Prostate gland (tissue), 2 donors: ENCODE results near the gene TCF15. TPM values are rescaled to one million over a fixed set of nuclear protein-coding genes. Genes with fewer than 3 reads are reported as not detected.

Source experiments
- DNase-seq: peaks from one replicate; pipeline ENCODE4 v3.0.0-alpha.2; 2019; ENCODE audit warnings: low spot score
- H3K27ac ChIP-seq, 2 donors: fragments of 200-600 bp; sonication (generic); 2 replicates each; pipeline ENCODE4 v1.5.1; 2017 to 2019
- H3K27me3 ChIP-seq: fragments of 200-600 bp; sonication (generic); replicated peaks from 2 replicates; pipeline ENCODE4 v1.5.1; 2019; ENCODE audit not compliant: insufficient read depth
- H3K36me3 ChIP-seq, 2 donors: fragments of 200-600 bp; sonication (generic); 1 replicate in 1 of 2; 2 replicates in 1 of 2; pipeline versions ENCODE4 v1.5.1 to v1.8.1; 2017 to 2019
- H3K4me1 ChIP-seq: fragments of 200-600 bp; sonication (generic); replicated peaks from 2 replicates; pipeline ENCODE4 v1.5.1; 2019
- H3K4me3 ChIP-seq, 2 donors: fragments of 200-600 bp; sonication (generic); 2 replicates each; pipeline ENCODE4 v1.5.1; 2017 to 2019
- H3K9me3 ChIP-seq: fragments of 200-600 bp; sonication (generic); 2 replicates; pipeline ENCODE4 v1.5.1; 2017
- POLR2A ChIP-seq: fragments of 450-650 bp; IDR thresholded peaks from one replicate; pipeline ENCODE4 v1.6.1; 2016; ENCODE audit warnings: antibody characterized with exemption, mild to moderate bottlenecking
- POLR2AphosphoS5 ChIP-seq: sonication (generic); formaldehyde crosslinking; IDR thresholded peaks from one replicate; pipeline ENCODE4 v1.6.1; 2017; ENCODE audit warnings: antibody characterized with exemption
- WGBS: methylation state at CpG from one replicate; pipeline ENCODE4 v1.1.5; 2018; 5-methylcytosine and 5-hydroxymethylcytosine counted together
- intact Hi-C: fragments of 100-400 bp; cut with DNase I; formaldehyde crosslinking; loops from one replicate; pipeline ENCODE4 v1.14.2; 2022
- total RNA-seq, 2 donors: library from RNA; depleted of rRNA; stranded (reverse); fragments of >200 nt; gene quantifications; one replicate each; pipeline ENCODE4 v1.1.0, GENCODE V29; 2016
- TF ChIP-seq, protein P1 (sequence below), 4 experiments: fragments of 200-600 bp in 2 of 4; fragments of 450-650 bp in 2 of 4; sonication (generic) in 2 of 4; IDR thresholded peaks; 1 replicate in 3 of 4; 2 replicates in 1 of 4; pipeline ENCODE4 v1.5.1; 2016 to 2019; ENCODE audit warnings: antibody characterized with exemption in 4 of 4, mild to moderate bottlenecking in 2 of 4, moderate library complexity in 2 of 4

Gene TCF15
- total RNA-seq, 2 donors from 2014 or later = 0.55 to 0.68 TPM

DNA sequence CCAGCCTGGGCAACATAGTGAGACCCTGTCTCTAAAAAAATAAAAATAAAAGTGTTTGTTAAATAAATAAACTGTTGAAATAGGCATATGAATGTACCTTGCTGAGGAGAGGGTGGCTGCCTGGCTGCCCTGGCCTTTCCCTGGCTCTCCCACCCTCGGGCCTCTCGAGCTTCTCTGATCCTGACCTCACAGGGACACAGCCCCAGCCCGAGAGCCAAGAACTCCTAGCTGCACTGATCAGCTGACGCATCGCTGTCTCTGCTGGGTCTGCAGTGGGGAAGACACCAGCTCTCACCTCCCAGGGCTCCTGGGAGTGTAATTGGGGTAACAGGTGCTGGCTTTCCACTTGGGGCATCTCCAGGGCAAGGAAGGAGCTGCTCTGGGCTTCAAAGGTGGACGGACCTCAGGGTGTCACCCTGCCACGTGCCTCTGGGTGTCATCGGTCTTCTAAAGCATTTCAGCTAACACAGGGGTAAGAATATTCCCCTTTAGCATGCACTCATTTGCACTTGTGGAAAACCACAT is 6.9 kb downstream of the TCF15 start:
- Histone ChIP-seq H3K9me3 (no peaks in the 10 kb centered on the region), H3K27ac (no peak overlapping the region), H3K27me3 (no peaks in the 10 kb centered on the region), H3K4me1 (no peaks in the 10 kb centered on the region), H3K4me3 (no peak overlapping the region), H3K36me3 (no peaks in the 10 kb centered on the region)
- intact Hi-C loops = no loop called here
- WGBS = 76% methylated on average over 8 of the region's 8 CpGs
- TF ChIP-seq, protein P1, sequence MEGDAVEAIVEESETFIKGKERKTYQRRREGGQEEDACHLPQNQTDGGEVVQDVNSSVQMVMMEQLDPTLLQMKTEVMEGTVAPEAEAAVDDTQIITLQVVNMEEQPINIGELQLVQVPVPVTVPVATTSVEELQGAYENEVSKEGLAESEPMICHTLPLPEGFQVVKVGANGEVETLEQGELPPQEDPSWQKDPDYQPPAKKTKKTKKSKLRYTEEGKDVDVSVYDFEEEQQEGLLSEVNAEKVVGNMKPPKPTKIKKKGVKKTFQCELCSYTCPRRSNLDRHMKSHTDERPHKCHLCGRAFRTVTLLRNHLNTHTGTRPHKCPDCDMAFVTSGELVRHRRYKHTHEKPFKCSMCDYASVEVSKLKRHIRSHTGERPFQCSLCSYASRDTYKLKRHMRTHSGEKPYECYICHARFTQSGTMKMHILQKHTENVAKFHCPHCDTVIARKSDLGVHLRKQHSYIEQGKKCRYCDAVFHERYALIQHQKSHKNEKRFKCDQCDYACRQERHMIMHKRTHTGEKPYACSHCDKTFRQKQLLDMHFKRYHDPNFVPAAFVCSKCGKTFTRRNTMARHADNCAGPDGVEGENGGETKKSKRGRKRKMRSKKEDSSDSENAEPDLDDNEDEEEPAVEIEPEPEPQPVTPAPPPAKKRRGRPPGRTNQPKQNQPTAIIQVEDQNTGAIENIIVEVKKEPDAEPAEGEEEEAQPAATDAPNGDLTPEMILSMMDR (IDR thresholded peaks at IDR 0.05) = no peak
- TF ChIP-seq POLR2A (no peak), POLR2AphosphoS5 (no peak)
- no peak for DNase-seq

DNA sequence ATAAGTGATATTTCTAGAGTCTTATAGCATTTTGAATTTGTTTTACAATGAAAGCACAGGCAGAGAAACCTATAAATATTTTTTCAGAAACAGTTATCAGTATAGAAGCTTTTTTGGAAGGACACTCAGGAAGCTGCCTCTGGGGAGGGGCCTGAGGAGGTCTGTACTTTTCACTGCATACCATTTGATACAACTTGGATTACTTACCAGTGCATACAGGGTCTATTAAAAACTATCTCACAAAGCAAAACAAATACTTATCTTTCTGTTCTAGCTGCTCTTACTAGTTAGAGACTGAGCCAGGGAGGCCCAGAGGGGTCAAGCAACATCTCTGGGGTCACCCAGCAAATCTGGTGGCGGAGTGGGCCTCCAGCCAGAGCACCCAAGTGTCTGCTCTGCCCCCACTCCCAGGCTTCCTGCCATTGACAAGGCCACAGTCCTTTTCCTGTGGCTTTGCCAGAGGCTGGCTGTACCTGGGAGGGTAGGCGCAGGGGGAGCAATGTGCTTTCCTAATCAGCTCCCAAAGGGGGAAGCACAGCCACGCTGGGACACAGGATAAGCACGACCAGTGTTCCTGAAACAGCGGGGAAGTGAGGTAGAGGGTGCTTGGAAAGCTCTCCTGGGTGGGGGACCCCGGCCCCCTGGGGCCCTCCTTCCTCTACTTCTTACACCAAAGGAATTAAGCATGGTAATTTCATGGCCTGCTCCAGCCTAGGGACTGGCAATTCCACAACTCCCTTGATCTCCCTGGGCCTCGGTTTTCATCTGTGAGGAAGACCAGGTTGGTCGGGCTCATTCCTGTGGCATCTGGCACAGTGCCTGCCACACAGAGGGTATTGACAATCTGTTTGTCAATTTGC is 7.8 kb downstream of the TCF15 start:
- Histone ChIP-seq H3K36me3 (no peaks in the 10 kb centered on the region), H3K27ac (no peak overlapping the region), H3K27me3 (no peaks in the 10 kb centered on the region), H3K4me1 (no peaks in the 10 kb centered on the region), H3K4me3 (no peak overlapping the region), H3K9me3 (no peaks in the 10 kb centered on the region)
- 49% methylated on average over 8 of the region's 8 CpGs for WGBS
- DNase-seq = no peak
- intact Hi-C loops = no loop called here
- no peak for TF ChIP-seq POLR2A
- TF ChIP-seq POLR2AphosphoS5 = no peak
- TF ChIP-seq, protein P1 (IDR thresholded peaks at IDR 0.05) = no peak

DNA sequence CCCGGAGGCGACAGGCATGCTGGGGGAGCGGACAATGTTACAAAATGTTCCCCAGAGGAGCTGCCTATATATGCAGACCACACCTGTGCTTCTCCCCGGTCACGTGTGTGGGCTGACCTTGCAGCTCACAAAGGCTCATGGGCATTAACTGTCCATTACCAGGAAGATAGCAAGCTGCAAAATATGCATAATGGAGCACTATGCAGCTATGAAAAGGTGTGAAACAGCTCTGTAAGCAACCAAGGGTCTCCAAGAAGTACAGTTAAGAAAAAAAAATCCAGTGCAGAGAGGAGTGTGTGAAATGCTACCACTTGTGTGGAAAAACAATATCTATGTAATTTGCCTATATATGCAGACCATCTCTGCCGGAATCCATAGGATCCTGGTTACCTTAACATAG is 9.4 kb downstream of the TCF15 start:
- H3K4me1 ChIP-seq = no peaks in the 10 kb centered on the region
- TF ChIP-seq POLR2AphosphoS5 (no peak), POLR2A (no peak)
- TF ChIP-seq, protein P1 (IDR thresholded peaks at IDR 0.05) = no peak
- WGBS = 85% methylated on average over 6 of the region's 6 CpGs
- DNase-seq = no peak
- H3K27ac ChIP-seq = no peak overlapping the region
- no peak overlapping the region for H3K4me3 ChIP-seq
- intact Hi-C loops = no loop called here
- no peaks in the 10 kb centered on the region for H3K36me3 ChIP-seq
- no peaks in the 10 kb centered on the region for H3K9me3 ChIP-seq
- no peaks in the 10 kb centered on the region for H3K27me3 ChIP-seq

DNA sequence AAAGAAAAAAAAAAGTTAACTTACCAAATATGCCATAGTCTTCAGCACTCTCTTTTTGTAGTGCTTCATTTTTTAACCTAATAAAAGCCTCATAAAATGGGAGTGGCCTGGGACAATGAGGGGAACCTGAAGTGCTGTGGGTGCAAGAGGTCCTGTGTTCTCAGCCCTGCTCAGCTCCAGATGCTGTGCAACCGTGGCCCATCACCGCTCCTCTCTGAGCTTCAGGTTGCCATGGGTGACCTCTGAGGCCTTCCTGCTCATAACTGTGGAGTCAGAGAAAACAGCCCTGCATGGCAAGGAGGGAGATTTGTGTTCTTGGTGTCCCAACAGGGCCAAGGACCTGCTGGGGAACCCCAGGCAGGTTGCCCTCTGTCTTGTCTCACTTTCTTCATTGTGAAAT is 10.0 kb downstream of the TCF15 start:
- no peaks in the 10 kb centered on the region for H3K27me3 ChIP-seq
- H3K36me3 ChIP-seq = no peaks in the 10 kb centered on the region
- no peak overlapping the region for H3K4me3 ChIP-seq
- WGBS = 93% methylated on average over 2 of the region's 2 CpGs
- no peaks in the 10 kb centered on the region for H3K4me1 ChIP-seq
- DNase-seq = no peak
- intact Hi-C loops = no loop called here
- TF ChIP-seq POLR2A = no peak
- no peaks in the 10 kb centered on the region for H3K9me3 ChIP-seq
- no peak overlapping the region for H3K27ac ChIP-seq

DNA sequence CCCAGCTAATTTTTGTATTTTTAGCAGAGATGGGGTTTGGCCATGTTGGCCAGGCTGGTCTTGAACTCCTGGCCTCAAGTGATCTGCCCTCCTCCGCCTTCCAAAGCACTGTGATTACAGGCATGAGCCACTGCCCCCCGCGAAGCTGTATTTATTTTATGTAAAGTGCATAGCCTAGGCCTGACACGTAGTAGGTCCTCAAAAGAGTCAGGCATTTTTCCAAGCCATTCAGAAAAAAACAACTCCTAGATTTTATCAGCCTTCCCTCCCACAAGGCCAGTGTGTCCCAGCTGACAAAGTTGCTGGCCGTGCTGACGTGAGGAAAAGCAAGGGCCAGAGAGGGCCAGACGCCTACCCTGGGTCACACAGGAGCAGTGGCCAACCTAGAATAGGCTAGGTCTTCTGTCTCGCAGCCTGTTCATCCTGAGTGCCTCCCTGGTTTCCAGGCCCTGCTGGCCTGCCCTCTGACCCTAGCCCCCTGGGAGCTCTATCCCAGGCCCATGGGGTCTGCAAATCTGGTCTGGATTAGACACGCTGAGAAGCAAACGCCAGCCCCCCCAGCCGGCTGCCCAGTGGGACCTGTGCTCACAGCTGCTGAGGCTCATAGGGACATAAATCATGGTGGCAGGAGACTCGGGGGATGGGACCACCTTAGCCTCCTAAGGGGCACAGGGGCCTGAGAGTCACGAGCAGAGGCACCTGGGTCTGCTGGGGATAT is 11.8 kb downstream of the TCF15 start:
- no peak for DNase-seq
- H3K27ac ChIP-seq = no peak overlapping the region
- TF ChIP-seq POLR2A (no peak), POLR2AphosphoS5 (no peak)
- TF ChIP-seq, protein P1 (IDR thresholded peaks at IDR 0.05) = no peak
- H3K9me3 ChIP-seq = no peaks in the 10 kb centered on the region
- no peaks in the 10 kb centered on the region for H3K27me3 ChIP-seq
- no peaks in the 10 kb centered on the region for H3K4me1 ChIP-seq
- no peak overlapping the region for H3K4me3 ChIP-seq
- H3K36me3 ChIP-seq = no peaks in the 10 kb centered on the region
- intact Hi-C loops = no loop called here
- WGBS = 68% methylated on average over 13 of the region's 13 CpGs
